Activated gamma-delta T cell treated with Interleukin-2 at 50 U/mL for 16 hours (primary cell): Measurements from ENCODE around the gene ZG16B.

Experiments
- DNase-seq: peaks from one replicate; pipeline ENCODE4 v3.0.0-alpha.2; 2020

ZG16B gene

DNA sequence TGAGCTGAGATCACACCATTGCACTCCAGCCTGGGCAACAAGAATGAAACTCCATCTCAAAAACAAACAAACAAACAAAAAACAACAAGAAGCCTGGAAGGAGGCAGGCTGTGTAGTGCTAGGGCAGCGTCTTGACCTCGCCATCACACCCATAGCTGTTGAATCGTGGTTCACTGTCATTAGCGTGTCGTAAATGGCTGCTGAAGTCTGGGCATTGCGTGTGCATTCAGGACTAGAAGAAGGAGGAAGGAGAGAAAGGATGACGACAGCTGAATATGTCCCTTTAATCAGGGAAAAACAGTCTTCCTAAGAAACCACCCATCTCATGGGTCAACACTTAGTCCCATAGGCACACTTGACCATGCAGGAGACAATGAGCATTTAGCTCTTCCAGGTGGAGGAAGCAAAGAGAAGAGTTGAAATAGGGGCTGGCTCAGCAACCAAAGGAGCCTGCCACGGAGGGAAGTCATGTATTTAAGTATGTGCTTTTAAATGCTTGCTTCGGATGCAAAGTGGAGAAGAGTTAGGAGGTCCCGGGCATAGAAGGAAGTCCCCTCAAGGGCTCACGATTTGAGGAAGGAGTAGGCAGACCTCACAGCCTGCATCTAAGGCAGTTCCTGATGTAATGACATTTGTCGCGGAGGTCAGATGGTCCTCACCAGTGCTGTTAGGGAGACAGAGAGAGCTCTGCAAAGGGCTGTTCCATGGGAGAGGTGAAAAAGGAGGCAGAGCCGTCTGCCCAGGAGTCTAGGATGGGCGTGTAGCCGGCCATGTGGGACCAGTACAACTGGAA is 19.0 kb downstream of the ZG16B start:
- no peak for DNase-seq

DNA sequence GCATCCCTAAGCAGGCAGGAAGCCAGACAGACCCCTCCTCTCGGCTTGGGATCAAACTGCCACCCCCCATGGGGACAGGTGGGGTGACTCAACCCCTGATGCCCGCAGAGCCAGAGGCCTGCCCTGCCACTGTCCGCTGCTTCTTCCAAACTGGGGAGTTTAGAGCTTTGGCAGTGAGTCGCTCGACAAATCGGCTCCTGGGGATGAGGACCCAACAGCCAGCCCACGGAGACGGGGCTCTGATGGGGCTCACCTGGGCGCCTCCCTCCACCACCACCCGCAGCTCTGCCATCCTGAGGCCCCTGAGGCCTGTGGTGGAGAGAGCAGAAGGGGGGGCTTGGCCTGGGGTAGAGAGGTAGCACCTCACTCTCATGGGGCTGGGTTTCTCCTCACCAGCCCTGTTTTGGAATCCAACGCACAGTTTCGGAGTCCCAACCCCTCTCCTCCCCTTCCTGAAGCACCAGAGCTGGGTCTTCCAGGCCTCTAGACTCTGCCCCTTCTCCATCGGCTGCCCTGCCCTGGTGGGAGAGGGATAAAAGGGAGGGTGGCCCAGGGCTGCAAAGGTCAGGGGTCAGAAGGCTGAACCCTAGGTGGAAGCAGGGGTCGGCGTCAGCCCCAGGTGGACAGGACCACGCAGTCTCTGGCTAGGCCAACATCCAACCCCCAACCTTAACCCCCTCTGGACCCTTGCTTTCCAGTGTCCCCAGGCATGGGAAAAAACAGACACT is 22.1 kb downstream of the ZG16B start:
- no peak for DNase-seq

DNA sequence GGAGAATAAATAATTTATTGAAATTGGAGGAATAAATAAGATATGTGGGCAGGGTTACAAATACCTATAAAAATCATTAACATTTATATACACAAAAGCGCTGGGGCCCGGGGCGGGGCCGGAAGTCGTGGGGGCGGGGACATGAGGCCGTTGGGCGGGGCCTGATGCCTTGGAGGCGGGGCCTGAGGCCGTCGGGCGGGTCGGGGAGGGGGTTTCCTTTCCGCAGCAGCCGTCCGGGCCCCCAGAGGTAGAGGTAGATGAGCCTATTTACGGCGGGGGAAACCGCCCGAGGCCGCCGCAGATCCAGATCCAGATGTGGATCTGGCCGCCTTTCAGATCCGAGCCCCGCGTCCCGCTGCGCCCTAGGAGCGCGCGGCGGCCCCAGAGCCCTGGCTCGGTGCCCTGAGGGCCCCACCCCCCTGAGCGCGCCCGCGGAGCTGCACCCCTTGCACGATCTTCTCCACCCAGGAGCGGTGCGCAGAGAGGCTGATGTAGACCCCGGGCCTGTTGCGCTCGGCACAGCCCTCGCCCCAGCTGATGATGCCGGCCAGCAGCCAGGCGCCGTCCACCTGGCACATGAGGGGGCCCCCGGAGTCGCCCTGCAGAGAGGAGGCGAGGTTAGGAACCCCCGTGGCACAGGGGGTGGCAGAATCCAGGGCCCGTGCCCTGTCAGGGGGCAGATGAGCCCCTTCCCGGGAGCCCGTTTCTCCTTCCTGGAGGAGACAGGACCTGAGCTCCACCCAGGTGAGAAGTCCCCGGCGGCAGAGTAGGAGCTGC is 22.8 kb downstream of the ZG16B start:
- no peak for DNase-seq

DNA sequence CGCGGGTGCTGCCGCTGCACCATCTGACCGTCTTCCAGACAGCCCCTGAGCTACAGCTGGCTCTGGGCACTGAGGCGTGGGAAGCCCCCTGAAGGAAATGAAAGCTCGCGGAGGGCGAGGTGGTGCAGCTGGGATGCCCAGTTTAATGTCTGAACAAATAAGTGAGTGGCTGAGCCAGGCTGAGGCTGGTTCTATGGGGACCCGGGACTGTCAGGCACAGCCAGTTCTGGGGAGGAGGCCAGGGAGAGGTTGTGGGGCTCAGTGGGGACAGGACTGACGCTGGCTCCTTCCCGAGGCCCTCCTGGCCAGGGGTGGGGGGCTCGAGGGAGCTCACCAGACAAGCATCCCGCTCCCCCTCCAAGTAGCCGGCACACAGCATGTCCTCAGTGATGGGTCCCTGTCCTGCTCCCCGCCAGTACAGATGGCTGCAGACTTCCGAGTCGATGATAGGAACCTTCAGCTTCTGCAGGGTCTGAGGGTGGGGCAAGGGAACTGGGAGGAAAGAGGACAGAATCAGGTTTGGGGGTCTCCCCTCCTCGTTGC is 23.5 kb downstream of the ZG16B start:
- DNase-seq = no peak

DNA sequence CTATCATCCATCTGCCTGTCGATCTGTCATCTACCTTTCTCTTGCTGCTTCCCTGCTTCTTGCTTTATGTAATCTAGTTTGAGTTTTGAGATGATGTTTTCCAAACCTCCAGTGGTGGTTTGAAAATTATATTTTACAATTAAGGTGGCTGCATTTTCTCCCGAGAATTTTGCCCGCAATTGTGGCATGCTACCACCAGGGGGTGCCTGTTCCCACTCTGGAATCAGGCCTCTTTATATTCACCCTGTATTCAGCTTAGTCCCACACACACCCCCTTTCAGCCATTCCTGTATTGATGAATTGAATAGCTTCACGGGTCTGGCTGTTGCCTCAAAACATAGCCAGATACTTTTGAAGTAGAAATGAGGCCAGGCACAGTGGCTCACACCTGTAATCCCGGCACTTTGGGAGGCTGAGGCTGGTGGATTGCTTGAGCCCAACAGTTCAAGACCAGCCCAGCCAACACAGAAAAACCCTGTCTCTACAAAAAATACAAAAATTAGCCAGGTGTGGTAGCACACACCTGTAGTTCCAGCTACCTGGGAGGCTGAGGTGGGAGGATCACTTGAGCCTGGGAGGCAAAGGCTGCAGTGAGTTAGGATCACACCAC is 24.7 kb downstream of the ZG16B start:
- DNase-seq = no peak

DNA sequence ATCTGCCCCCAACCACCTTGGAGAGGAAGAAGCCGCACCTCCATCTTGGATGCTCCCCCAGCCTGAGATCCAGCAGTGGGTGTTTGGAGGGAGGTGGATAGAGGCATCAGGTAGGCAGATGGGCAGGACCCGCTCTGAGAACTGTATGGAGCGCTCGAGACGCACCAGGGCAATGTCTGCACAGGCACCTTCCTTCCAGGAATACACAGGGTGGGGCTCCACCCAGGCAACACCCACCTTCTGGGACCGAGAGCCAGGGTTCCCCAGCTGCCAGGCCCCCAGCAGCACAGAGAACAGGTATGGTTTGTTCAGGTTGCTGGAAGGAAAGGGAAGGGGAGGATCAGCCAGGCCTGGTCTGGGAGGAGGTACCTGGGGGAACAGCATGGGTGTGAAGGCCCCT is 25.4 kb downstream of the ZG16B start:
- no peak for DNase-seq

DNA sequence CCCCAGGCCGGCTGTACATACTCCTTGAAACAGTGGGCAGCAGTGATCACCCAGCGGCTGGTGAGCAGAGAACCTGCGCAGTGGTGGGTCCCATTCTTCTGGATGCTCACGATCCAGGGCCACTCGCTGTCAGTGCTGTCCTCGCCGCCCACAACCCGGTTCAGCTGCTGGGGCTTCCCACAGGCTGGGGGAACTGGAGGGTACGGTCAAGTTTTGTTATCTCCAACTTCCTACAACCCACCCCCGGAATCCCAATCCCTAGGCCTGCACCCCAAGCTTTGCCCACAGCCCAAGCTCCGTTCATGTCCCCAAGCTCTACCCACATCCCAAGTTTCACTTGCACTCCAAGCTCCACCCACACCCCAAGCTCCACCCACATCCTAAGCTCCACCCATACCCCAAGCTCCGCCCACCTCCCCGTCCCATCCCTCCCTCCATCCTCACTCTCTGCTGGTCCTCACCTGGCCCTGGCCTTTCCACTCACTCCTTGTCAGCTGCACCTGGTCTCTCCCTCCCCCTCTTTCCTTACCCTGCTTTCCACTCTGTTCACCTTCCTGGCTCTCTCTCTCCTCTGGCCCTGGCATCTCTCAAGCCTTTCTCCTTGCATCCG is 26.1 kb downstream of the ZG16B start:
- no peak for DNase-seq

DNA sequence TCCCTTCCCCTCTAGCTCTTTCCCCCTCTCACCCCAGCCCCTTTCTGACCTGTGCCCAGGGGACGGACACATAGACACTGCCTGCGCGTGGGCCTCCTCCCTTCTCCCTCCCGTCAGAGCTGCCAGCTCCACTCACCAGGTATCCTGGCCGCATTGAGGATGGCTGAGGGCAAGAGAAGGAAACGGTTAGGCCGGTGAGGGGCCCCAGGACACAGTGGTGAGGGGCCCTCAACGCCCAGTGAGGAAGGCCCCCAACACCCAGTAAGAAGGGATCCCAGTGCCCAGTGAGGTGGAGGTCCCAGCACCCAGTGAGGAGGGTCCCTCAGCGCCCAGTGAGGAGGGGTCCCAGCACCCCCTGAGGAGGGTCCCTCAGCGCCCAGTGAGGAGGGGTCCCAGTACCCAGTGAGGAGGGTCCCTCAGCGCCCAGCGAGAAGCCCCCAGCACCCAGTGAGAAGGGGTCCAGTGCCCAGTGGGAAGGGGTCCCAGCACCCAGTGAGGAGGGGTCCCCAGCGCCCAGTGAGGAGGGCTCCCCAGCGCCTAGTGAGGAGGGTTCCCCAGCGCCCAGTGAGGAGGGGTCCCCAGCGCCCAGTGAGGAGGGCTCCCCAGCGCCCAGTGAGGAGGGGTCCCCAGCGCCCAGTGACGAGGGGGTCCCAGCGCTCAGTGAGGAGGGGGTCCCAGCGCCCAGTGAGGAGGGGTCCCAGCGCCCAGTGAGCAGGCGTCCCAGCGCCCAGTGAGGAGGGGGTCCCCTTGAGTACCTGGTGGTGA is 26.8 kb downstream of the ZG16B start:
- DNase-seq = no peak

DNA sequence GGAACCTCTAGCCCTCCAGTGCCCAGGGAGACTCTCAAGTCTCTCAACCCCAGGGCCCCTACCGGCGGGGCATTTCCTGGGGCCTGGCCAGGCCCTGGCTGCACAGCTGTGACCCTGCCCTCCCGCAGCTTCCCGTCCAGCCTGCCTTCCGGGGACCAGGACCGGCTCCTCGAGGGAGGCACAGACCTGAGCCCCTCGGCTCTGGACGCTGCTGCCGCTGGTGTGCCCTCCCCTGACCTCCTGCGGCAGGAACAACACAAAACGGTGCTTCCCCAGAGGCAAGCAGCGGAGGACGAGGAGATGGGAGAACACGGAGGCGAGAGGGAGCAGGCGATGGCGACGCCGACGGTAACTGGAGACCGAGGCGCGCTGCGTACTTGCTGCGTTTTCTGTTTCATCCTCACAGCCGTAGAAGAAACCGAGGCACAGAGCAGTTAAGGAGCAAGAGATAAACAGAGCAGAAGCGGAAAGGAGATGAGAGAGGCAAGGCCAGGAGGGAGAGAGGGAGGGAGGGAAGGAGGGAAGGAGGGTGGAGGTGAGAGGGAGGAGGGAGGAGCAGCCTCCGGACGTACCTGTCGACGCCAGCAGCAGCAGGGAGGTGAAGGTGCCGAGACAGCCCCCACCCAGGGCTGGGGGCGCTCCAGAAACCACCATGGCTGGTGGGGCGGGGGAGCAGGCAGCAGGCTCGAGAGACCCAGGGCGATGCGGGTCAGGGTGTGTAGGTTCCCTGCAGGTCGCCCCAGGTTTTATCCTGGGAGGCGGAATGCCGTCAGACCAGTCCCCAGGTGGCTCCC is 27.5 kb downstream of the ZG16B start, which contains the start of gene PRSS22:
TSS of gene PRSS22 (minus strand) at position 720 of the 794 bp plus-strand sequence. CDS start at position 654, 66 bp downstream.
- no peak for DNase-seq

DNA sequence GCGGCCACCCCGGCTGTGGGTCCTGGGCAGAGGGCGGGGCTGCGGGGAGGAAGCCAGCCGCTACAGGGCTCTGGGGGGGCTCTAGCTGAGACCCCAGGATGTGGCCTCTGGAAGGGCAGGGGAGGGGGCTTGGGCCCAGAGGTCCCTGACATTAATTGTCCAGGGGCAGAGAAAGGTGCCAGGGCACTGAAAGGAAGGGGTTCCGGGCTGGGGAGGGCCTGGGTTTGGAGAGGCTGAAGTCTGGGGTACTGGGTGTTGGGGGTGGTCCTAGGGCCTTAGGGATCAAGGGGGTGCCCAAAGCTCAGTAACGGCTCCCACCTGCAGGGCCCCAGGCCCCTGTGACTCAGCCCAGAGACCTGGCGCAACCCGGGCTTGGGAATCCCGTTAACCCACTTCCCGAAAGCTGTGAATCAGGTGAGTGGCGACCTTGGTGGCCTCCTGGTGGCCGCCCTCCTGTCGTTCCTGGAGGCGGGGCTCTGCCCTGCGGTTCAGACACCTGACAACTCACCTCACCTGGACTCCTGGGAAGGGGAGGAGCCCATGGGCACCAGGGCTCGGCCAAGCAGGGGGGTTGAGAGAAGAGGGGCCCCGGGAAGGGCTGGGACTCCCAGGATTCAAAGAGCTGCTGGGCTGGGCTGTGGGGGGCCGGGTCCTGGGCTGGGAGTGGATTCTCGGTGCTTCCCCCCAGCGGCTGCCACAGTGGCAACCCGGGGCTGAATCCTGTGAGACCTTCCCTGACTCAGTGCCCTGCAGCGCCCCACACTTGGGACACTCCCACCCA is 28.3 kb downstream of the ZG16B start:
- no peak for DNase-seq

DNA sequence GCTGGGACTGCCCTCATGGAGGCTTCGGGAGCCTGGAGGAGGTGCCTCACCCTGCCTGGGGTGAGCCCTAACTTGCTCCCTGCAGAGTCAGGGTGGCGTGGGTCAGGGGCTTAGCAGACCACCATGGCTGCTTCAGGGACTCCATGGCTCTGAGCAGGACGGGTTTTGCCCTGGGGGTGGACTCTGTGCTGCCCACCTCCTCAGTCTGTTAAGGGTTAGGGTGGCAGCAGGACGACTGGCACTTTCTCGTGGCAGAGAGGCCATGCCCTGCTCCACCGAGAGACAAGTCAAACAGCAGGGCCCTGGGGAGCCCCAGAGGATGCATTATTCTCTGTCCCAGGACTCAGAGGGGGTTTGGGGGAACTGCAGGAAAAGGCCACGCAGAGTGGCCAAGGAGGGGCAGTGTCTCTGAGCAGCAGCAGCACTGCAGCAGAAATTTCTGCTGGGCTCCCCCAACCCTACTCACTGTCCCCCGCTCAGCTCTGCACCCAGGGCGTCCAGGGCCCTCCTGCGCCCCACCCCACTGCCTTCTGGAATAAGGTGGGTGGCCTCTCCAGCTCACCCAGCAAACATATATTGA is 29.7 kb downstream of the ZG16B start:
- DNase-seq = no peak

DNA sequence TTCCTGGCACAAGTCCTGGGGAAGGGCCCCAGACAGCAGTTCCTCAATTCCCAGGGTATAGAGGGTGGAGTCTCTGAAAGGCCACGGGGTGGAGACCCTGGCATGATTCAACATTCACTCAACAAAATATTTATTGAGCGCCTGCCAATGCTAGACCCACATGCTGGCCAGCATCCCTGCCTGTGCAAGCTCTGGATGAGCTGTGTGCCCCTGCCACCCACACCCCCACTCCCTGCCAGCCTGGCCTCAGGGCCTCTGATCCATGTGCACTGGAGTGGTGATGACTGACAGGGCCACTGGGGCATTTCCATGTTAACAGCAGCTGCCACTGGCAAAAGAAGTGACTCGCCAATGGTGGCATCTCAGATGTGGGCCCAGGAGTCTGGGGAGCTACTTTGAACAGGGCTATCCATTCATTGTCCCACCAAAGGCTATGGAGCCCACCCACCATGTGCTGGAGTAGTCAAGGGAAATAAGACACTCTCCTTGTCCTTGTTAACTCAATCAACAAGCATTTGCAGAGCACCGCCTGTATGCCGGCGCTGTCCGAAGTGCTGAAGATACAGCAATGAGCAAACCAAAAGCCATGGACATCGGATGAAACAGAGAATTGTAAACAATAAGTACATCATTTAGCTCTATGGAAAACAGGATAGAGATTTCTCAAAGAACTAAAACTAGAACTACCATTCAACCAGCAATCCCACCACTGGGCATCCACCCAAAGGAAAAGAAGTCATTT is 30.9 kb downstream of the ZG16B start:
- no peak for DNase-seq

DNA sequence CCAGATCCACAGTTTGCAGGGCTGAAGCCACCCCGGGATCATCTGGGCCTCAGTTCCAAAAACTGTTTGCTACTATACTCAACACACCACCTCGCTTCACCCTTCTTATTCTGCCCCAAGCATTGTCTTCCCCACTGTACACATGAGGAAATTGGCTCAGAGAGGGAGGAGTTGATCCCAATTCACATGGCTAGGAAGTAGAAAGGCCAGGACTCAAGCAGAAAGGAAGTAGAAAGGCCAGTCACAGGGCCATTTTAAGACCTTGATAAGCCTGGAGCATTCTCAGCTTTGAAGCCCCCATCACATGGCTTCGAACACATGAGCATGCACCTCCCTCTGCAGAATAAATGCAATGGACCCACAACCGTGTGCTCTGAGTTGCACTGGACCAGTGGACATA is 35.5 kb downstream of the ZG16B start:
- no peak for DNase-seq

DNA sequence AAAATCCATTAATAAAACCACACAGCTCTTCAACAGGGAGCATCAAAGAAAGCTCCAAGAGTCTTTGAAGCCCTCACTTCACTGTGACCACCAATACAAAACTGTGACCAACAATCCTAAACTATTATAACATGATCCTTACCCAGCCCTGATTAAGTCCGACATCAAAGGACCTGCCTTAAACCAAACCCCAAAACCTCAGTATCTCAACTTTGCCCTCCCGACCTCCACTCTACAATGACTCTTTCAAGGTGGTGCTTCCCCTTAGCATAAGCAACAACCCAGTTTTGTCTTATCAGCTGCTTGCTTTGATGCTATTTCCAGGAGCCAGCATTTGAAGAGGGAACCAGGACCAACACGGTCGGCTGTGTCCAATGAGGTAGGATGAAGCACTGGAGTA is 36.3 kb downstream of the ZG16B start:
- DNase-seq = no peak

DNA sequence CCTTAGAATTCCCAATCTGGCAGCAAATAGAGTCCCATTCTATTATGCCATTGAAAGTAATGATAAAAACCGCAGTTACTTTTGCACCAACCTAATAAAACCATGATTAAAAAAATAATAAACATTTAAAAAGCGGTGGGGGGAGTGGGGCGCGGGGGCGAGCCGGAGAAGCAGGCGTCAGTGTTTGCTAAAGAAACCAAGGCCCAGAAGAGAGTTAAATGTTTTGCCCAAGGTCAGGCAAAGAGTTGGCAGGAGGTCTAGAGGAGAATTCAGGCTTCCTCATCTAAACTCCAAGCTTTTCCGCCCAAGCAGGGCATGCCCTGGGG is 37.5 kb downstream of the ZG16B start:
- no peak for DNase-seq

DNA sequence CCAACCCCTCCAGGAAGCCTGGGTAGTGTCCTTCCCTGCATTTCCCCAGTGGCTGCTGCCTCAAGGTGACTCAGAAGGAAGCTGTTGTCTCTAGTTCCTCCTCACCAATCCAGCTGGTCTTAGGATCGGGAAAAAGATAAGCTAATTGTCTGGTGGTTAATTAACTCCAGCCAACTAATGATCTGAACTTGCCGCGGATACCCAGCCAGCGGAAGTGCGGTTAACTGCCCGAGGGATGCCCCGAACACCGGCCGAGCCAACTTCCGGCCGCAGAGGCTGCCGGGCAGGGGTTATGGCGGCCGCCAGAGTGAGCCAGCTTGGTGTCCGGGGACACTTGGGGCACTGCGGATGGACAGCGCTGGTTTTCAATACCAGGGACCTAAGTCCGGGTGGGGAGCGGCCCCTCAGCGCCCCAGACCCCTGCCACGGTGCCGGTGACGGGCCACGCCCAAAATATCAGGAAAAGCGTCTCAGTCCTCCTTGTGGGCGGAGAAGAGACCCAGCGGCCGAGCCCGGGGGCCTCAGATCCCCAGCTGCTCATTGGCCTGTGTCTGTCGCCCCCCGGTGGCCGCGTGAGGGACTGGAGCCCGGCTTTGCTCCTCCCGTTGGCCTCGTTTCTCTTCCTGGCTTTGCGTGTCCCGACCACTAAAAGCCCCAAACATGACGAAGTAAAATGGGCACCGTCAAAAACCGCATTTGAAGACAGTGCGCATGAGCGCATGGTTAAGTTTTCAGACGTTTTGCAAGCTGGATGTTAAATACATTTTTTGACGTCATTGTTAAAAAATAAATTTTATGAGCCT is 38.1 kb downstream of the ZG16B start:
- DNase-seq = peak; percentile 95

DNA sequence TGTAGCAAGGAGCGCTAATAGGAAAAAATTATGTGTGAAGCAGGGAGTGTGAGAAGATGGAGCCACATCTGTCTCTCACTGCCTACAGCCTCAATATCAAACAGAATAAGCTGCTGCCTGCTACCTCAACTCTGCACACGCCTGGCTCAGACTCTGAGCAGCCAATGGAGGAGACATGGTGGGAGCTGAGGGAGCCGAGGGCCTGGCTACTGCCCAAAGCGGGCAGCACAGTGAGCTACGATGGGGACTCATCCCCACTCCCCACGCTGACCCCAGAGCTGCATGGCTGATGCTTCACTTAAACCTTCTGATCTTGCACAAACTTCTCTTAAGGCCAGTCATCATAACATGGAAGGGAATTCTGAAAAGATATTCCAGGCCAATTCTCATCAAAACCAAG is 41.8 kb downstream of the ZG16B start:
- no peak for DNase-seq
